Vagina (tissue), 2 donors: Measurements from ENCODE around the gene TRIM46. TPM values are rescaled to one million over a fixed set of nuclear protein-coding genes. Genes with fewer than 3 reads are reported as not detected.

Experiments
- DNase-seq, 2 donors: peaks; one replicate each; pipeline ENCODE4 v3.0.0-alpha.2; 2017; ENCODE audit errors: extremely low spot score in 2 of 2
- H3K27ac ChIP-seq: fragments of 200-600 bp; sonication (generic); one replicate; pipeline ENCODE4 v1.5.1; 2019
- H3K27me3 ChIP-seq: fragments of 200-600 bp; sonication (generic); one replicate; pipeline ENCODE4 v1.5.1; 2019
- H3K36me3 ChIP-seq, 2 donors: fragments of 200-600 bp; sonication (generic); one replicate each; pipeline ENCODE4 v1.5.1; 2017 to 2019
- H3K4me1 ChIP-seq: fragments of 200-600 bp; sonication (generic); one replicate; pipeline ENCODE4 v1.5.1; 2019
- H3K4me3 ChIP-seq, 2 donors: fragments of 200-600 bp; sonication (generic); 1 replicate in 1 of 2; 2 replicates in 1 of 2; pipeline ENCODE4 v1.5.1; 2016 to 2019
- H3K9me3 ChIP-seq: fragments of 200-600 bp; sonication (generic); one replicate; pipeline ENCODE4 v1.5.1; 2019
- POLR2A ChIP-seq, 2 donors: fragments of 450-650 bp; IDR thresholded peaks; one replicate each; pipeline ENCODE4 v1.6.1; 2017; ENCODE audit warnings: antibody characterized with exemption in 2 of 2, mild to moderate bottlenecking in 2 of 2, moderate library complexity in 2 of 2
- POLR2AphosphoS5 ChIP-seq, 2 donors: sonication (generic); formaldehyde crosslinking; IDR thresholded peaks; one replicate each; pipeline ENCODE4 v1.9.0; 2017; ENCODE audit warnings: antibody characterized with exemption in 2 of 2, mild to moderate bottlenecking in 2 of 2, low read depth in 1 of 2; ENCODE audit not compliant: insufficient read depth in 1 of 2
- intact Hi-C: fragments of 100-400 bp; cut with DNase I; formaldehyde crosslinking; loops from one replicate; pipeline ENCODE4 v1.15.1; 2023
- total RNA-seq: library from RNA; depleted of rRNA; stranded (reverse); fragments of >200 nt; gene quantifications from one replicate; pipeline ENCODE4 v1.2.3, GENCODE V29; 2016
- TF ChIP-seq, protein P1 (sequence below), 3 experiments: fragments of 450-650 bp in 2 of 3; fragments of 200-600 bp in 1 of 3; sonication (generic) in 1 of 3; IDR thresholded peaks; one replicate each; pipeline ENCODE4 v1.5.1; 2017 to 2019; ENCODE audit warnings: antibody characterized with exemption in 3 of 3, mild to moderate bottlenecking in 2 of 3, moderate library complexity in 2 of 3

TRIM46 gene
- total RNA-seq, 1 donor from 2014 or later: 2.7 TPM

- Histone ChIP-seq H3K4me1 (peaks cover 16% of the 10 kb centered on the region), H3K27ac (no peak overlapping the region), H3K4me3 (no peak overlapping the region), H3K27me3 (no peaks in the 10 kb centered on the region), H3K36me3 (peaks cover 0 to 4% of the 10 kb centered on the region in 2 donors), H3K9me3 (no peaks in the 10 kb centered on the region)
- TF ChIP-seq POLR2AphosphoS5 (IDR thresholded peaks at IDR 0.05; ENCODE audit: insufficient read depth in 1 of 2, low read depth in 1 of 2): no peak
- no peak for TF ChIP-seq POLR2A (IDR thresholded peaks at IDR 0.05)
- TF ChIP-seq, protein P1, sequence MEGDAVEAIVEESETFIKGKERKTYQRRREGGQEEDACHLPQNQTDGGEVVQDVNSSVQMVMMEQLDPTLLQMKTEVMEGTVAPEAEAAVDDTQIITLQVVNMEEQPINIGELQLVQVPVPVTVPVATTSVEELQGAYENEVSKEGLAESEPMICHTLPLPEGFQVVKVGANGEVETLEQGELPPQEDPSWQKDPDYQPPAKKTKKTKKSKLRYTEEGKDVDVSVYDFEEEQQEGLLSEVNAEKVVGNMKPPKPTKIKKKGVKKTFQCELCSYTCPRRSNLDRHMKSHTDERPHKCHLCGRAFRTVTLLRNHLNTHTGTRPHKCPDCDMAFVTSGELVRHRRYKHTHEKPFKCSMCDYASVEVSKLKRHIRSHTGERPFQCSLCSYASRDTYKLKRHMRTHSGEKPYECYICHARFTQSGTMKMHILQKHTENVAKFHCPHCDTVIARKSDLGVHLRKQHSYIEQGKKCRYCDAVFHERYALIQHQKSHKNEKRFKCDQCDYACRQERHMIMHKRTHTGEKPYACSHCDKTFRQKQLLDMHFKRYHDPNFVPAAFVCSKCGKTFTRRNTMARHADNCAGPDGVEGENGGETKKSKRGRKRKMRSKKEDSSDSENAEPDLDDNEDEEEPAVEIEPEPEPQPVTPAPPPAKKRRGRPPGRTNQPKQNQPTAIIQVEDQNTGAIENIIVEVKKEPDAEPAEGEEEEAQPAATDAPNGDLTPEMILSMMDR (IDR thresholded peaks at IDR 0.05): no peak
- intact Hi-C loops: no loop called here
- DNase-seq: no peak
These were observed 26.1 kb downstream of the TRIM46 start for GRCh38 chr1:155199792-155200191.

GRCh38 chr1:155200920-155201319 lies 27.3 kb downstream of the TRIM46 start:
- no peak for TF ChIP-seq POLR2A (IDR thresholded peaks at IDR 0.05)
- TF ChIP-seq, protein P1 (IDR thresholded peaks at IDR 0.05): no peak
- no peak for TF ChIP-seq POLR2AphosphoS5 (IDR thresholded peaks at IDR 0.05; ENCODE audit: insufficient read depth in 1 of 2, low read depth in 1 of 2)
- Histone ChIP-seq H3K27me3 (no peaks in the 10 kb centered on the region), H3K36me3 (peaks cover 0 to 4% of the 10 kb centered on the region in 2 donors), H3K4me3 (no peak overlapping the region), H3K9me3 (no peaks in the 10 kb centered on the region), H3K27ac (no peak overlapping the region), H3K4me1 (peaks cover 7% of the 10 kb centered on the region)
- intact Hi-C loops: no loop called here
- DNase-seq: no peak

DNA sequence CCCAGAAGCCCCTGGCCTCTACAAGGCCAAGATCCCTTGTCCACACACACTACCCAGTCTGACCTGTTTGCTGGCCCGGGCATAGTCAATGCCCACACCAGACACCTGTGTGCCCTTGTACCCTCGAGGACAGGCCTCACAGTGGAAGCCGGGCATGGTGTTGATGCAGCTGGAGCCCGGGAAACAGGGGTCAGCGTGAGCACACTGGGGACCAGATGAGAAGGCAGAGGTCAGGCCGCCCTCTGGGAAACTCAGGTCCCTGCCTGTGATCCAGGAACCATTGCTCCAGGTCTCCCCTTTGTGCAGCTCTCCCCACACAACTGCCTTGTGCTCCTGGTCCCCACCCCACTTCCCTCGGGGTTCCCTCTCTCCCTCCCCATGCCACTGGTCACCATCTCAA lies 28.5 kb downstream of the TRIM46 start:
- no peak for DNase-seq
- TF ChIP-seq, protein P1 (IDR thresholded peaks at IDR 0.05): no peak
- TF ChIP-seq POLR2AphosphoS5 (IDR thresholded peaks at IDR 0.05; ENCODE audit: insufficient read depth in 1 of 2, low read depth in 1 of 2) (no peak), POLR2A (IDR thresholded peaks at IDR 0.05) (no peak)
- Histone ChIP-seq H3K9me3 (no peaks in the 10 kb centered on the region), H3K27ac (no peak overlapping the region), H3K4me3 (no peak overlapping the region), H3K27me3 (no peaks in the 10 kb centered on the region), H3K36me3 (peaks cover 0 to 4% of the 10 kb centered on the region in 2 donors), H3K4me1 (peaks cover 14% of the 10 kb centered on the region)
- intact Hi-C loops: no loop called here

GRCh38 chr1:155202731-155203515 lies 29.3 kb downstream of the TRIM46 start:
- Histone ChIP-seq H3K27me3 (no peaks in the 10 kb centered on the region), H3K4me1 (peaks cover 22% of the 10 kb centered on the region), H3K27ac (no peak overlapping the region), H3K4me3 (no peak overlapping the region), H3K9me3 (no peaks in the 10 kb centered on the region), H3K36me3 (peaks cover 0 to 4% of the 10 kb centered on the region in 2 donors)
- no peak for DNase-seq
- TF ChIP-seq, protein P1 (IDR thresholded peaks at IDR 0.05): no peak
- TF ChIP-seq POLR2A (IDR thresholded peaks at IDR 0.05) (no peak), POLR2AphosphoS5 (IDR thresholded peaks at IDR 0.05; ENCODE audit: insufficient read depth in 1 of 2, low read depth in 1 of 2) (no peak)
- intact Hi-C loops: no loop called here

GRCh38 chr1:155205035-155205434 lies 31.4 kb downstream of the TRIM46 start:
- H3K9me3 ChIP-seq: no peaks in the 10 kb centered on the region
- H3K4me3 ChIP-seq: no peak overlapping the region
- H3K36me3 ChIP-seq: no peaks in the 10 kb centered on the region
- DNase-seq: no peak
- H3K4me1 ChIP-seq: peaks cover 36% of the 10 kb centered on the region
- TF ChIP-seq POLR2A (IDR thresholded peaks at IDR 0.05) (no peak), POLR2AphosphoS5 (IDR thresholded peaks at IDR 0.05; ENCODE audit: insufficient read depth in 1 of 2, low read depth in 1 of 2) (no peak)
- TF ChIP-seq, protein P1 (IDR thresholded peaks at IDR 0.05): no peak
- no peaks in the 10 kb centered on the region for H3K27me3 ChIP-seq
- no peak overlapping the region for H3K27ac ChIP-seq
- intact Hi-C loops: loop anchor here (5.0 kb wide), 1 partner anchor 37 kb away; a partner anchor contains a TSS
